GM21786 (cell line): Measurements from ENCODE around the gene PARG.
"Not testable (repeated sequence)": the region's sequence is repeated elsewhere in the genome, so short reads cannot be mapped to it uniquely, and the experiment has no call there.

ENCODE experiments used
- ATAC-seq: cut with Tn5 transposase; IDR thresholded peaks from one replicate; pipeline ENCODE4 v1.9.1; 2021; ENCODE audit not compliant: unreplicated experiment

PARG gene

GRCh38 chr10:49833168-49833567 is 108.7 kb downstream of the PARG start:
- no peak for ATAC-seq

GRCh38 chr10:49831352-49832035 is 110.3 kb downstream of the PARG start:
- ATAC-seq, result no peak

GRCh38 chr10:49830846-49831245 is 111.0 kb downstream of the PARG start:
- ATAC-seq, result no peak

- ATAC-seq, result no peak
Observed at GRCh38 chr10:49830016-49830415, 111.8 kb downstream of the PARG start.

GRCh38 chr10:49827297-49827696 is 114.5 kb downstream of the PARG start:
- ATAC-seq, result no peak

GRCh38 chr10:49819234-49819958 is 122.4 kb downstream of the PARG start:
- no peak for ATAC-seq

- no peak for ATAC-seq
Observed at GRCh38 chr10:49817845-49818244, 124.0 kb downstream of the PARG start.

GRCh38 chr10:49803988-49804387 is 137.8 kb downstream of the PARG start:
- no peak for ATAC-seq

- no peak for ATAC-seq
Observed at GRCh38 chr10:49798275-49798674, 143.6 kb downstream of the PARG start.

- ATAC-seq, result no peak
Observed at GRCh38 chr10:49791100-49791499, 150.7 kb downstream of the PARG start.

GRCh38 chr10:49784681-49785080 is 157.1 kb downstream of the PARG start:
- no peak for ATAC-seq

GRCh38 chr10:49783645-49784044 is 158.2 kb downstream of the PARG start:
- no peak for ATAC-seq

GRCh38 chr10:49781247-49781646 is 160.6 kb downstream of the PARG start:
- no peak for ATAC-seq

GRCh38 chr10:49778197-49778596 is 163.6 kb downstream of the PARG start:
- no peak for ATAC-seq

- ATAC-seq, result no peak
Observed at GRCh38 chr10:49776851-49777250, 165.0 kb downstream of the PARG start.

GRCh38 chr10:49775014-49775413 is 166.8 kb downstream of the PARG start:
- ATAC-seq, result no peak

- not testable (repeated sequence) for ATAC-seq
Observed at GRCh38 chr10:49772944-49773343, 168.9 kb downstream of the PARG start.

GRCh38 chr10:49771046-49771445 is 170.8 kb downstream of the PARG start:
- ATAC-seq, result not testable (repeated sequence)

GRCh38 chr10:49769692-49770091 is 172.1 kb downstream of the PARG start:
- no peak for ATAC-seq

- ATAC-seq, result no peak
Observed at GRCh38 chr10:49768731-49769130, 173.1 kb downstream of the PARG start.

- ATAC-seq, result no peak
Observed at GRCh38 chr10:49768329-49768728, 173.5 kb downstream of the PARG start.
